ENCODE results near the gene CFAP157.

CFAP157 gene

DNA sequence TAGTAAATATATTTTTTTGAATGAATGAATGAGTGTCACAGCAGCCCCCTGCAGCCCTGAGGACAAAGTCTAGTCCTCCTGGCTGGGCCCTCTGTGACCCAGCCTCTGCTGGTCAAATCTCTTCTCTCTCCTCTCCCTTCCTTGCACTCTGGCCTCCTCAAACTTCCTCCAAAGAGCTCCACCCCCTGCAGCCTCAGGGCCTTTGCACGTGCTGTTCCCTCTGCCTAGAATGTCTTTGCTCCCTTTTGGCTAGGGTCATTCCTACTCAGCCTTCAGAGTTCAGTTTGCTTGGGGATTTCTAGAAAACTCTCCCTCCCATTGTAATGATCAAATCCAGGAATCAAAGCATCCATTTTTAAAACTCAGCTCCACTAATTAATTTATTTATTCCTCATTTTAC lies 58.6 kb downstream of the CFAP157 start:
- DNase-seq = no peak

Data from SHP77 (cell line).